ENCODE measurements around the gene ZNF490.

Gene ZNF490

GRCh38 chr19:12546068-12546467 is 64.5 kb downstream of the ZNF490 start:
- Histone ChIP-seq H3K4me1 (ENCODE audit: control insufficient read depth, insufficient read depth, low read length, poor library complexity, severe bottlenecking) (peaks cover 13% of the 10 kb centered on the region), H3K27ac (ENCODE audit: insufficient read depth, low read length, poor library complexity, severe bottlenecking) (no peak overlapping the region), H3K4me3 (ENCODE audit: insufficient read depth, low read depth, low read length, poor library complexity, severe bottlenecking) (no peak overlapping the region), H3K36me3 (ENCODE audit: control insufficient read depth, insufficient read depth, low read length) (peaks cover 4% of the 10 kb centered on the region), H3K27me3 (replicated peaks; ENCODE audit: control insufficient read depth, insufficient read depth, low read length, poor library complexity, severe bottlenecking) (no peaks in the 10 kb centered on the region), H3K9me3 (ENCODE audit: control insufficient read depth, low read length) (no peaks in the 10 kb centered on the region)
- no peak for DNase-seq

DNA sequence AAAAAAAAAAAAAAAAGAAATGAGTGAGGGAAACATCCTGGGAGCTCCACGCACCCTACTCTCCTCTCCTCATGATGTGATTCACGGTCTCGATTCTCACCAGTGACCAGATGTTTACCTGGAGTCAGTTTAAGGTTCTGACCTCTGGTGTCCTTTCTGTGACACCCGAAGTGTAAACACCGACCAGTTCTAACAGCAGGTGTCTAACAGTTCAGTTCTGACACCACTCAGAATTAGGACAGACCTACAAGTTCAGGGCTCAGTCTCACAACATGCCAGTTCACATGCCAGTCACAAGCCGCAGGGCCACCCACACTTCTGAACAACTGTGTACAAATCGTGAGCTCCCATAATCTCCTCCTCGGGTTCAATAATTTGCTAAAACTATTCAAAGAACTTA is 65.3 kb downstream of the ZNF490 start:
- no peak for DNase-seq
- H3K36me3 ChIP-seq (ENCODE audit: control insufficient read depth, insufficient read depth, low read length) = peaks cover 4% of the 10 kb centered on the region
- no peaks in the 10 kb centered on the region for H3K9me3 ChIP-seq (ENCODE audit: control insufficient read depth, low read length)
- H3K4me1 ChIP-seq (ENCODE audit: control insufficient read depth, insufficient read depth, low read length, poor library complexity, severe bottlenecking) = peaks cover 9% of the 10 kb centered on the region
- no peaks in the 10 kb centered on the region for H3K27me3 ChIP-seq (replicated peaks; ENCODE audit: control insufficient read depth, insufficient read depth, low read length, poor library complexity, severe bottlenecking)
- no peak overlapping the region for H3K27ac ChIP-seq (ENCODE audit: insufficient read depth, low read length, poor library complexity, severe bottlenecking)
- H3K4me3 ChIP-seq (ENCODE audit: insufficient read depth, low read depth, low read length, poor library complexity, severe bottlenecking) = no peak overlapping the region

DNA sequence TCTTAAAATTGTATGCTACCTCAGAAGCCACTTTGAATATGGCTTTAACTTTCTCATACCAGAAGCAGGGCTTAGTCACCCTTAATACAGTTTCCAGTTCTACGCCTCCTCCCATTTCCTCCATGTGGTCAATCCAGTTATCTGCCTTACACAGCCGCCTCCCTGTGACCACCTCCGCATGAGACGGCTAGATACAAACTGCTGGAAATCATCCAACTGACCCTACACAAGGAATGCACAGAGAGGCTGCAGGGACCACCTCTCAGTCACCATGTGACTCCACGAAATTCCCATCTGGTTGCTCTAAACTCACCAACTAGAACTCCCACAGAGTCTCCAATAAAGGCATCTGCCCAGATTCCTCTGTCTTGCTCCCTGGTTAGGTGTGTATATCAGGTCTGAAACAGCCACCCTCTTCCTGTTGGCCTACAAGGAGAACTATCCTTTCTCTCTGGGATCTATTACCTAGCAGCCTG is 66.2 kb downstream of the ZNF490 start:
- Histone ChIP-seq H3K4me1 (ENCODE audit: control insufficient read depth, insufficient read depth, low read length, poor library complexity, severe bottlenecking) (peaks cover 3% of the 10 kb centered on the region), H3K27ac (ENCODE audit: insufficient read depth, low read length, poor library complexity, severe bottlenecking) (no peak overlapping the region), H3K4me3 (ENCODE audit: insufficient read depth, low read depth, low read length, poor library complexity, severe bottlenecking) (no peak overlapping the region), H3K9me3 (ENCODE audit: control insufficient read depth, low read length) (no peaks in the 10 kb centered on the region), H3K27me3 (replicated peaks; ENCODE audit: control insufficient read depth, insufficient read depth, low read length, poor library complexity, severe bottlenecking) (no peaks in the 10 kb centered on the region), H3K36me3 (ENCODE audit: control insufficient read depth, insufficient read depth, low read length) (peaks cover 4% of the 10 kb centered on the region)
- DNase-seq = no peak

DNA sequence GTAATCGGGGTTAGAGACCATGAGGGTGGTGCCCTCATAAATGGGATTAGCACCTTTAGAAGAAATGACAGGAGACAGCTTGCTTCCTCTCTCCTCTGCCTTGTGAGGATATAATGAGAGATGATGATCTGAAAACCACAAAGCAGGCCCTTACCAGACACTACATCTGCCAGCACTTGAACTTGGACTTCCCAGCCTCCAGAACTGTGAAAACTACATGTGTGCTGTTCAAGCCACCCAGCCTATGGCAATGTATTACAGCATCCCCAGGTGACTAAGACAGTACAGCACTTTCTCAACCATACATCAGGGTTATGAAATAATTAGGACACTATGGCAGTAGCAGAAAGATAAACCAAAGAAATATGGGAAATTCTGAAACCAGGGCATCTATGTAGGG is 66.8 kb downstream of the ZNF490 start:
- H3K27me3 ChIP-seq (replicated peaks; ENCODE audit: control insufficient read depth, insufficient read depth, low read length, poor library complexity, severe bottlenecking) = no peaks in the 10 kb centered on the region
- peaks cover 4% of the 10 kb centered on the region for H3K36me3 ChIP-seq (ENCODE audit: control insufficient read depth, insufficient read depth, low read length)
- H3K27ac ChIP-seq (ENCODE audit: insufficient read depth, low read length, poor library complexity, severe bottlenecking) = no peak overlapping the region
- no peak for DNase-seq
- H3K4me1 ChIP-seq (ENCODE audit: control insufficient read depth, insufficient read depth, low read length, poor library complexity, severe bottlenecking) = no peaks in the 10 kb centered on the region
- no peaks in the 10 kb centered on the region for H3K9me3 ChIP-seq (ENCODE audit: control insufficient read depth, low read length)
- no peak overlapping the region for H3K4me3 ChIP-seq (ENCODE audit: insufficient read depth, low read depth, low read length, poor library complexity, severe bottlenecking)

Measured in effector memory CD4-positive, alpha-beta T cell (primary cell).